IMR-90 (cell line): ENCODE results near the gene ZKSCAN1. TPM values are rescaled to one million over a fixed set of nuclear protein-coding genes. Genes with fewer than 3 reads are reported as not detected.

Experiments
- ATAC-seq: fragments of 200-7000 bp; cut with Tn5 transposase; 2 replicates; pipeline ENCODE4 v1.9.1; 2020; ENCODE audit warnings: low read depth, mild to moderate bottlenecking, moderate library complexity
- BruUV-seq: library from RNA; stranded (reverse); fragments of 400-500 nt; replicated peaks from 2 replicates; lab custom pipeline; 2021; lab: Mats Ljungman, UMichigan
- CTCF ChIA-PET: fragments of 300-600 bp; formaldehyde crosslinking; extraction: SDS; loops from one replicate; lab custom pipeline; 2021; ENCODE audit warnings: antibody characterized with exemption; lab: Yijun Ruan, JAX
- POLR2A ChIA-PET: fragments of 300-600 bp; sonication (Branson Sonifier 250); formaldehyde crosslinking; loops from one replicate; lab custom pipeline; 2022; ENCODE audit warnings: antibody characterized with exemption; ENCODE audit not compliant: unreplicated experiment; lab: Charles Lee
- DNase-seq: peaks from one replicate; pipeline ENCODE4 v3.0.0; 2013
- H2AFZ ChIP-seq: replicated peaks from 2 replicates; pipeline ENCODE3; 2013; ENCODE audit warnings: low read length, mild to moderate bottlenecking; ENCODE audit not compliant: poor library complexity
- H2AK5ac ChIP-seq: 2 replicates; pipeline ENCODE4 v1.6.1; 2013; ENCODE audit warnings: low read depth, low read length, inconsistent platforms
- H2AK9ac ChIP-seq: replicated peaks from 2 replicates; pipeline ENCODE3; 2013; ENCODE audit warnings: mild to moderate bottlenecking, low read depth, low read length, moderate library complexity; ENCODE audit not compliant: poor library complexity
- H2BK120ac ChIP-seq: 2 replicates; pipeline ENCODE4 v1.6.1; 2013; ENCODE audit warnings: low read depth, low read length, inconsistent platforms
- H2BK15ac ChIP-seq: 3 replicates; pipeline ENCODE4 v1.6.1; 2013; ENCODE audit warnings: low read depth, low read length, inconsistent platforms
- H2BK20ac ChIP-seq: 2 replicates; pipeline ENCODE4 v1.6.1; 2013; ENCODE audit warnings: low read depth, mild to moderate bottlenecking, inconsistent platforms, low read length, moderate library complexity
- H2BK5ac ChIP-seq: 2 replicates; pipeline ENCODE4 v1.6.1; 2013; ENCODE audit warnings: mild to moderate bottlenecking, low read depth, low read length, inconsistent platforms; ENCODE audit not compliant: poor library complexity, severe bottlenecking
- H3K14ac ChIP-seq: replicated peaks from 2 replicates; pipeline ENCODE4 v1.6.1; 2013; ENCODE audit warnings: low read depth, low read length, inconsistent platforms
- H3K18ac ChIP-seq: 2 replicates; pipeline ENCODE4 v1.6.1; 2013; ENCODE audit warnings: low read depth, low read length, control low read depth
- H3K23ac ChIP-seq: 2 replicates; pipeline ENCODE4 v1.6.1; 2013; ENCODE audit warnings: low read depth, low read length, inconsistent platforms
- H3K27ac ChIP-seq: 2 replicates; pipeline ENCODE4 v1.5.1; 2013; ENCODE audit warnings: mild to moderate bottlenecking, control low read depth, low read length; ENCODE audit not compliant: insufficient read depth
- H3K27me3 ChIP-seq: 2 replicates; pipeline ENCODE4 v1.6.1; 2013; ENCODE audit warnings: low read length; ENCODE audit not compliant: control insufficient read depth, insufficient read depth
- H3K36me3 ChIP-seq: 2 replicates; pipeline ENCODE4 v1.6.1; 2013; ENCODE audit warnings: low read length, mixed read lengths; ENCODE audit not compliant: control insufficient read depth, insufficient read depth
- H3K4ac ChIP-seq: 2 replicates; pipeline ENCODE4 v1.6.1; 2013; ENCODE audit warnings: low read depth, low read length, inconsistent platforms
- H3K4me1 ChIP-seq: 2 replicates; pipeline ENCODE4 v1.6.1; 2013; ENCODE audit warnings: low read length, mixed read lengths; ENCODE audit not compliant: control insufficient read depth, insufficient read depth
- H3K4me2 ChIP-seq: 2 replicates; pipeline ENCODE4 v1.6.1; 2013; ENCODE audit warnings: low read depth, mild to moderate bottlenecking, control low read depth, low read length, moderate library complexity
- H3K4me3 ChIP-seq: 2 replicates; pipeline ENCODE4 v1.5.1; 2013; ENCODE audit warnings: low read depth, mild to moderate bottlenecking, control low read depth, low read length, moderate library complexity; ENCODE audit not compliant: insufficient read depth
- H3K56ac ChIP-seq: 2 replicates; pipeline ENCODE4 v1.6.1; 2013; ENCODE audit warnings: low read length, inconsistent platforms; ENCODE audit not compliant: insufficient read depth; ENCODE audit errors: extremely low read depth
- H3K79me1 ChIP-seq, 2 experiments: 2 replicates each; pipeline ENCODE4 v1.6.1; 2013; ENCODE audit warnings: low read length in 2 of 2, inconsistent platforms in 1 of 2, low read depth in 1 of 2
- H3K9ac ChIP-seq: 2 replicates; pipeline ENCODE4 v1.6.1; 2013; ENCODE audit warnings: low read depth, low read length, control low read depth
- H3K9me1 ChIP-seq: 2 replicates; pipeline ENCODE4 v1.6.1; 2013; ENCODE audit warnings: low read length, inconsistent platforms; ENCODE audit not compliant: insufficient read depth
- H3K9me3 ChIP-seq: 2 replicates; pipeline ENCODE4 v1.6.1; 2013; ENCODE audit warnings: low read length; ENCODE audit not compliant: control insufficient read depth, insufficient read depth
- H4K20me1 ChIP-seq: 2 replicates; pipeline ENCODE4 v1.6.1; 2013; ENCODE audit warnings: low read length, inconsistent platforms; ENCODE audit not compliant: insufficient read depth
- H4K5ac ChIP-seq: 2 replicates; pipeline ENCODE4 v1.6.1; 2013; ENCODE audit warnings: mild to moderate bottlenecking, low read depth, low read length, control low read depth
- H4K8ac ChIP-seq, 2 experiments: 2 replicates each; pipeline ENCODE4 v1.6.1; 2013; ENCODE audit warnings: low read depth in 2 of 2, low read length in 2 of 2, control low read depth in 1 of 2, inconsistent platforms in 1 of 2
- H4K91ac ChIP-seq: 2 replicates; pipeline ENCODE4 v1.6.1; 2013; ENCODE audit warnings: low read depth, low read length, inconsistent platforms; ENCODE audit not compliant: insufficient read depth
- BHLHE40 ChIP-seq: fragments of 150-350 bp; IDR thresholded peaks from 2 replicates; pipeline ENCODE4 v1.6.1; 2016; ENCODE audit warnings: mild to moderate bottlenecking, low read depth, low read length
- RCOR1 ChIP-seq: IDR thresholded peaks from 2 replicates; pipeline ENCODE4 v1.6.1; 2012; ENCODE audit warnings: mild to moderate bottlenecking, low read length, improper control_type of control experiment; ENCODE audit not compliant: insufficient replicate concordance
- SMC3 ChIP-seq: fragments of 150-350 bp; IDR thresholded peaks from 2 replicates; pipeline ENCODE4 v1.6.1; 2016; ENCODE audit warnings: low read depth, mild to moderate bottlenecking, antibody characterized with exemption, low read length, moderate library complexity
- WGBS, 2 experiments: methylation state at CpG; one replicate each; pipeline versions ENCODE4 v1.1.5 to v1.1.7; 2013; ENCODE audit warnings: missing lambda C conversion rate in 2 of 2; ENCODE audit not compliant: insufficient read length in 1 of 2; ENCODE audit errors: extremely low coverage in 2 of 2; 5-methylcytosine and 5-hydroxymethylcytosine counted together
- dilution Hi-C: fragments of 300-500 bp; cut with HindIII; formaldehyde crosslinking; loops from one replicate; pipeline ENCODE4 v1.14.3; 2018; ENCODE audit warnings: low sequenced_read_pairs; ENCODE audit not compliant: unreplicated experiment
- in situ Hi-C: fragments of 300-500 bp; cut with MboI; formaldehyde crosslinking; loops from 3 replicates; pipeline ENCODE4 v1.14.3; 2019; ENCODE audit warnings: low sequenced_read_pairs, inconsistent platforms, mixed read lengths
- intact Hi-C: fragments of 100-400 bp; cut with micrococcal nuclease; formaldehyde crosslinking; loops from 2 replicates; pipeline ENCODE4 v1.10.0; 2022
- polyA plus RNA-seq, 3 experiments: library from polyadenylated mRNA; depleted of rRNA; stranded (reverse); fragments of >200 nt; gene quantifications; 2 replicates each; pipeline ENCODE4 v1.2.3, GENCODE V29; 2012; ENCODE audit warnings: low replicate concordance in 1 of 3
- total RNA-seq: library from RNA; depleted of rRNA; stranded (reverse); fragments of >200 nt; gene quantifications from 2 replicates; pipeline ENCODE4 v1.2.3, GENCODE V29; 2012
- TF ChIP-seq, protein P1 (sequence below): fragments of 150-350 bp; IDR thresholded peaks from 2 replicates; pipeline ENCODE4 v1.6.1; 2016; ENCODE audit warnings: low read depth, mild to moderate bottlenecking, low read length, moderate library complexity, borderline replicate concordance

ZKSCAN1 gene
- total and polyA plus RNA-seq, 2 of the 4 experiments (the other 2 are of a cell fraction), result 13.7 to 40.7 TPM

DNA sequence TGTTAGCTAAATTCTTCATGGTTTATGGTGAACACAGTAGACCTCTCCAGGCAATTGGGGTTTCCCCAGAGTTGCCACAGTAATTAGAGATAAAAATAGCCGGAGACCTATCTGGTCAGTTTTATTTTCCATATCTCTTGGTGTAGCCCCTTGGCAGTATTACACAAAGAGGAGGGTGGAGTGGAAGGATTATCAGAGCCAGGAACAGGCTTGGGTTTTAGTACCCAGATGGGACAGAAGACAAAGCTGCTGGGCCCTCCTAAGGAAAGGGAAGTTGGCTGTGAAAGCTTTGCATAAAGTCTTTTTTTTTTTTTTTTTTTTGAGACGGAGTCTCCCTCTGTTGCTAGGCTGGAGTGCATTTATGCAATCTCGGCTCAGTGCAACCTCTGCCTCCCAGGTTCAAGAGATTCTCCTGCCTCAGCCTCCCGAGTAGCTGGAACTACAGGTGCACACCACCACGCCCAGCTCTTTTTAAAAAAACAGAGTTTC is 43.9 kb downstream of the ZKSCAN1 start:
- Histone ChIP-seq H3K27me3 (no peaks in the 10 kb centered on the region), H3K9me1 (no peaks in the 10 kb centered on the region), H2AK9ac (no peak overlapping the region), H4K5ac (no peak overlapping the region), H3K14ac (no peak overlapping the region), H3K56ac (no peak overlapping the region), H3K79me1 (peaks cover under 1 to 4% of the 10 kb centered on the region in 2 experiments; a peak in 2 of 4 replicates), H3K4me3 (no peak overlapping the region), H3K9me3 (peaks cover 2% of the 10 kb centered on the region), H2AK5ac (no peak overlapping the region), H3K23ac (no peak overlapping the region), H3K4me1 (no peaks in the 10 kb centered on the region), H3K18ac (no peak overlapping the region), H4K8ac (no peak overlapping the region), H3K4me2 (no peak overlapping the region), H3K9ac (no peak overlapping the region), H2BK15ac (no peak overlapping the region), H2BK120ac (no peak overlapping the region), H2BK5ac (no peak overlapping the region), H3K27ac (no peak overlapping the region), H4K91ac (no peak overlapping the region), H4K20me1 (no peaks in the 10 kb centered on the region), H3K36me3 (peaks cover 44% of the 10 kb centered on the region), H2AFZ (no peak overlapping the region), H3K4ac (no peak overlapping the region), H2BK20ac (no peak overlapping the region)
- intact Hi-C loops, result loop anchor here (10.0 kb wide), 1 partner anchor 134 kb away; the partner anchor contains the start of gene GJC3
- ATAC-seq (no peak), DNase-seq (no peak)
- in situ Hi-C loops, result loop anchor here (10.0 kb wide), 1 partner anchor 144 kb away; the partner anchor contains the start of gene TRIM4
- ChIA-PET POLR2A (no interaction called here), CTCF (interaction anchor here (0.6 kb wide), 1 partner anchor 20 kb away, joined by 9 read pairs; no protein-coding TSS in a partner anchor)
- WGBS, 2 experiments, result 77% methylated on average over 3 of the region's 5 CpGs; no CpG with 5 or more reads in 1 of the 2 experiments
- TF ChIP-seq, protein P1, sequence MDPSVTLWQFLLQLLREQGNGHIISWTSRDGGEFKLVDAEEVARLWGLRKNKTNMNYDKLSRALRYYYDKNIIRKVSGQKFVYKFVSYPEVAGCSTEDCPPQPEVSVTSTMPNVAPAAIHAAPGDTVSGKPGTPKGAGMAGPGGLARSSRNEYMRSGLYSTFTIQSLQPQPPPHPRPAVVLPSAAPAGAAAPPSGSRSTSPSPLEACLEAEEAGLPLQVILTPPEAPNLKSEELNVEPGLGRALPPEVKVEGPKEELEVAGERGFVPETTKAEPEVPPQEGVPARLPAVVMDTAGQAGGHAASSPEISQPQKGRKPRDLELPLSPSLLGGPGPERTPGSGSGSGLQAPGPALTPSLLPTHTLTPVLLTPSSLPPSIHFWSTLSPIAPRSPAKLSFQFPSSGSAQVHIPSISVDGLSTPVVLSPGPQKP, result no peak
- TF ChIP-seq RCOR1 (no peak), BHLHE40 (no peak), SMC3 (no peak)
- BruUV-seq, result no TSS peak
- dilution Hi-C loops, result no loop called here
